ENCODE measurements around the gene RDH5.
"Not testable (repeated sequence)": the region's sequence is repeated elsewhere in the genome, so short reads cannot be mapped to it uniquely, and the experiment has no call there.

The RDH5 gene

DNA sequence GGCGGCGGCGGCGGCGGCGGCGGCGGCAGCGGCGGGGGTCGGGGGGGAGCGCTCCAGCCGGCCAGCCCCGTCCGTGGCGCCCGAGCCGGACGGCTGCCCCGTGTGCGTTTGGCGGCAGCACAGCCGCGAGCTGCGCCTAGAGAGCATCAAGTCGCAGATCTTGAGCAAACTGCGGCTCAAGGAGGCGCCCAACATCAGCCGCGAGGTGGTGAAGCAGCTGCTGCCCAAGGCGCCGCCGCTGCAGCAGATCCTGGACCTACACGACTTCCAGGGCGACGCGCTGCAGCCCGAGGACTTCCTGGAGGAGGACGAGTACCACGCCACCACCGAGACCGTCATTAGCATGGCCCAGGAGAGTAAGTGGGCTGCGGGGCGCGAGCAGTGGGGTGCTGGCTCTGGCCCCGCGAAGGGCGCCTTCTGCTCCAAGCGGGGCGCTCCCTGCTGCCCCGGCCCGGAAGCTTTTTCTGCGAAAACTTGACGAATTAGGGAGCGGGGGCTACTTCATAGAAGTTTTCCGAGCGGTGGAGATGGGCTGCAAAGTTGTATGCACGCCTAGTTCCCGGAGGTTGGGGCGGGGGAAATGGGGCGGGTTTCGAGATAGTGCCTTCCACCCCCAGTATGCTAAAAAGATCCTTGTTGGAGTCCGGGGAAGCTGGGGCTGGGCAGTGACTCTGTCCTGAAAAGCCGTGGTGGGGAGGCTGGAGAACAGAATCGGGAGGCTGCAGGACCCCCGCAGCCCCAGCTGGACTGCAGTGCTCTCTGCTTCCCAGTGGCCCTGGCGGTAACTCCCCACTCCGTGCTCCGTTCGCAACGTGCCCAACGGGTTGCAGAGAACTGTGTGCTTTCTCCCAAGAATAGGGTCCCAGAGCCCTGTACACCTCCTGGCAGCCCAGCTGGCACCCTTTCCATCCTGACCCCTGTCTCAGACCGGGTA, 23.5 kb downstream of the RDH5 start:
- DNase-seq: peak in 20 of 58 donors; percentile 10 to 63 (median 44)

DNA sequence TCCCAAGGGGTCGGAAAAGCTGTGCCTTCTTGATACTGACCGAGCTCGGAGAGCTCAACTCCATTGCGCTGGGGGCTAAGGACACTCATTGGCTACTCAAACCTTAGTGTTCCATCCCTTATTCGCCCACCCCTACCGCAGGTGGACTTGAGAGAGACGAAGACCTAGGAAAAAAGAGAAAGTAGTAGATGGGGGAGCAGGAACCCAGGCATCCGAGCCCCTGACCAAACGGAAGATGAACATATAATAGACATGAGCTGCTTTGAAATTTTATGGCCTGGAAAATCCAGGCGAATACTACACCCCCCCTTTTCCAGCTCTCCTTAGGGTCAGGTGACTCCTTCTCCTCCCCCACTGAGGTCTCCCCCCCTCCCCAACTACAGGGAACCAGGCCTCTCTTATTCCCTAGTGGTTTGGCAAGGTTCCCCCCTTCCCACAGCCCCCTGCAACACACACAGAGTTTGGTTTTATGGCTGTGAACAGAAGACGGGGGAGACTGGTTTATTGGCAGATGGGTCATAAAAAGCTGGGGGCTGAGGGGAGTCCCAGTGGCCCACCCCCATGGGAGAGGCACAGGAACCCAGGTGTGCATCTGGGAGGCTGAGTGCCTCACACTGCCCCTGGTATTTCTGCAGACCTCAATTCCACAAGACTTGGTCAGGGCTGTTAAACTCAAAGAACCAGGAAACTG, 24.3 kb downstream of the RDH5 start:
- peak in 2 of 58 donors; percentile 8 to 32 for DNase-seq

DNA sequence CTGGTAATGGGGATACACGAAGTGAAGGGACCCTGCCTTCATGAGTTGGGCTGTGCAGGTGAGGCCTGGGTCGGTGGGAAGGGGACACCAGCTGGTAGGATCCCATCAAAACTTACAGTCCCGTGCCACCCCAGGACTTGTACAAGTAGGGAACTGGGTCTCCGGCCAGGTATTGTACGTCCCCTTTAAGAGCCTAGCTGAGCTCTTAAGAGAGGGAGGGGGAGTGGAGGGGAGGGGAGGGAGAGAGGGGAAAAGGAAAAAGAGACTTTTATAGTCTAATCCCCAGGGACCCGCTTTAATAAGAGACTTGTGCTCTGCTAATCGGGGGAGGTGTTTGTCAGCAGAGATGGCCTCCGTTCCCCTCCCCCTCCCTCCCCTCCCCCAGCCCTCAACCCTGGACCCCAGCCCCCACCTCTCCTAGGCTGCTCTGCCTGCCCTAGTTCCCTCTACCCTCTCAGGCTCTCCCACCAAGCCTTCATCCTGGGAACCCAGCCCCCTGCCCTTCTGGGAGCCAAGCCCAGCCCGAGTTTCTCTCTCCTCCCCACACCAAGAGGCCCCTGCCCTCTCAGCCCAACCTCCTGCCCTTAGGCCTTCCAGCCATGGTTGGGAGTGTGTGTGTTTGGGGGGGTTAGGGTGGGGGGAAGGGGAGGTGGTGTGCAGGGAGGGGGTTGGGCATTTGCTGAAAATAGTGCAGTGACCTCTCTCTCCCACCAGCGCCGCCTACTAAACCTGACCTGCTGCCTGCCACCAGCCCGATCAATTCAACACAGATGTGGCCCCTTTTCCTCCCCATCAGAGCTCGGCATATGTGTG, 25.4 kb downstream of the RDH5 start:
- DNase-seq: peak in 12 of 58 donors; percentile 15 to 48 (median 32)

DNA sequence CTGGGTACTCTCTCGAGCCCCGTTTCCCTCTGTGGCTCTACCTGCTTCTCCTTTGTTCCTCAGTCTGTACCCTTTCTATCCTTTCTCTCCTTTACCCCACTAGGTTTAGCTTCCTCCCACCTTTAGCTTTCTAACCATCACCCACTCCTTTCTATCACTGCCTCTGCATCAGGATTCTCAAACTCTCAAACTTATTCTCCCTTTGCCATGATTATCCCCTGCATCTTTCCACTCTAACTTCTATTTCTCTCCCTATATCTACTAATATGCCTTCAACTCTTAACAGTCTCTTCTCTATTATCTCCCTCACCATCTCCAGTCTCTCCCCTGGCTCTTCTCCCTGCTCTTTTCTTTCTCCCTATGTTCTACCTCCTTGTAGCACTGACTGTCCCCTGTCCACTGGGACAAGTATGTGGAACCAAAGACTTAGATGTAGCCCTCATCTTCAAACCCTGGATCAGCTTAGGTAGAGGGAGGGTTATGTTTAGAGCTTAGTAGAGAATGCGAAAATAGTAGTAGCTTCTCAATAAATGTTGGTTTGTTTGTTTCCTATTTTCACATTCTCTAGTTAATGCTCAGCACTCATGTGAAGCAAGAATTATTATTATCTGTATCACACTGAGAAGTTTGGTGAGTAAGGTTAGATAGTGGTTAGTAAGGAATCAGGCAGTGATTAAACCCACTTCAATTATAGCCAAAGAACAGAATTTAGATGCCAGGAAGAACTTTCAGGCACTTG, 26.1 kb downstream of the RDH5 start:
- DNase-seq: no peak

DNA sequence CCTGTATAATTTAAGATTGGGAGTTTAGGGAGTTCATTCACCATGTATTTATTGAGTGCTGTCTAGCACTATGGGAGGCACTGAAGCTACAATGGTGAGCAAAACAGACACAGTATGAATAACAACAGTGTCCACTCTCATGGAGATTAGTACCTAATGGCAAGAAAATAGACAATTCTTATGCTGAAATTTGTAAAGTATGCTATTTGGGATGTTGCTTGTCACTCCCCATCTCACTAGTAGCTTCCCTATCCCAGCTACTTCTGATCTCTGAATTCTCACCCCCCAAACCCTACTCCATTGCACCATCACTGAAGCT, 26.7 kb downstream of the RDH5 start:
- no peak for DNase-seq

DNA sequence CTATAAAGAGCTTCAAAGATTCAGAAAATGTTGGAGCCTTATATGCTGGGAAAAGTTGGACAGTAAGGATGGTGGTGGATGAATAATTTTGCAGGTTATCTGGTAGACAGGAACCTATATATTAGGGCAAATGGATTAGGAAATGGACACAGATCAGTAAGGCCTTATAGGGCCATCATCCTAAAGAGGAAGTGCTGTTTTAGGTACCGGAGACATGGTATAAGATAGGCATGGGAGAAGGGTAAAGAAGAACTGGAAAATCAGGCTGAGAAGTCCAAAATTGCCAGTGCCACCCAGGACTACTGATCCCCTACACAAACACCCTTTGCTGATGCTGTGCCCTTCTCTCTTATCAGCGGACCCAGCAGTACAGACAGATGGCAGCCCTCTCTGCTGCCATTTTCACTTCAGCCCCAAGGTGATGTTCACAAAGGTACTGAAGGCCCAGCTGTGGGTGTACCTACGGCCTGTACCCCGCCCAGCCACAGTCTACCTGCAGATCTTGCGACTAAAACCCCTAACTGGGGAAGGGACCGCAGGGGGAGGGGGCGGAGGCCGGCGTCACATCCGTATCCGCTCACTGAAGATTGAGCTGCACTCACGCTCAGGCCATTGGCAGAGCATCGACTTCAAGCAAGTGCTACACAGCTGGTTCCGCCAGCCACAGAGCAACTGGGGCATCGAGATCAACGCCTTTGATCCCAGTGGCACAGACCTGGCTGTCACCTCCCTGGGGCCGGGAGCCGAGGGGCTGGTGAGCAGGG, 28.2 kb downstream of the RDH5 start:
- no peak for DNase-seq

DNA sequence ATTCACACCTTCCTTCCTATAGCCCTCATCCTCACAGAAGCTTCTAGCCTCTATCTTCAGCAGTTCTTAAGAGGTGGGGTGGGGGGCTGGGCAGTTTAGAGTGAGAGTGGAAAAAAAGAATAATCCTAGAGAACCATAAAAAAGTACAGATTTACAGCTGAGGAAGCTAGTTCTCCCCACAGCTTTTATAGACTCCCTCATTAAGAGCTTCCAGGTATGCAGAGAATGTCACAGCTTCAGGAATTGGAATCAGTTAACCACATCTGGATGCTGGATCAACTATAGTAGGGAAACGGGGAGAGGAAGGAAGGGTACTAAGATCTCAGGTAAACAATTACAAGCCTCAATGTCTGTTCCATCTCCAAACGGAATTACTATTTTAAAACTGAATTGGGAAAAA, 35.1 kb downstream of the RDH5 start:
- DNase-seq: no peak

DNA sequence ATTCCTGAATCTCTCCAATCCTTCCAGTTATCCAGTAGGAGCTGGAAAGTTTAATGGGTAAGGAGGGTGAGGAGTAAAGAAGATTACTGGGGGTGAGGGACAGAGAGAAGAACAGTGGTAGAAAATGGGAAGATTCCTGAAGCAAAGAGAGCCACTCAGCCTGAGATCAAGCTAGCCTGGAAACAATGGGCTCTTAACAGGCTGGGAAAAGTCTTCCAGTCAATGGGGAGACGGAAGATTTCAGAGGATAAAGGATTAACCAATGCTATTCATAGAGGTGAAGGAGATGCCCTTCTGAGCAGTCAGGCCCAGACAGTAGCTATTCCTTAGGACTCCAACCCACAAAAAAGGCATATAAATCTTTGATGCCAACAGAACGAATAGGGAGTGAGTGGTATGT, 37.5 kb downstream of the RDH5 start:
- DNase-seq: no peak

DNA sequence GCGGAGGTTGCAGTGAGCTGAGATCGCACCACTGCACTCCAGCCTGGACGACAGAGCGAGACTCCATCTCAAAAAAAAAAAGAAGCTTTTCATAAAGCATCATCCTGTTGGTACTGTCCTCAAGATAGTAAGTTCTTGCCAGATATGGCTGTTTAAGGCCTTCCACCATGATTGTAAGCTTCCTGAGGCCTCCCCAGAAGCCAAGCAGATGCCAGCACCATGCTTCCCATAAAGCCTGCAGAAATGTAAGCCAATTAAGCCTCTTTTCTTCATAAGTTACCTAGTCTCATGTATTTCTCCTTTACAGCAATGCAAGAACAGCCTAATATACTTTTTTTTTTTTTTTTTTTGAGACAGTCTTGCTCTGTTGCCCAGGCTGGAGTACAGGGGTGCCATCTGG, 38.4 kb downstream of the RDH5 start:
- DNase-seq: not testable (repeated sequence)

DNA sequence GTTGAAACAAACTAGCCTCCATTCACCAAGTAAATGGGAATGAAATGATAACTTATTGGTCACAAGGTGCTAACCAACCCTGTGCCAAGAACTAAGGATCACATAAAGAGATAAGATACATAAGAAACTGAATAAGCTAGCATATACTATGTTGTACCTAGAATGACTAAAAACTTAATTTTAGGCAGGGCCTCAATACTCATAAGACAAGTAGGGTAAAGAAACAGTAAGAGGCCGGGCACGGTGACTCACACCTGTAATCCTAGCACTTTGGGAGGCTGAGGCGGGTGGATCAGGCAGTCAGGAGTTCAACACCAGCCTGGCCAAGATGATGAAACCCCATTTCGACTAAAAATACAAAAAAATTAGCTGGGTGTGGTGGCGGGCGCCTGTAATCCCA, 40.5 kb downstream of the RDH5 start:
- DNase-seq: no peak

DNA sequence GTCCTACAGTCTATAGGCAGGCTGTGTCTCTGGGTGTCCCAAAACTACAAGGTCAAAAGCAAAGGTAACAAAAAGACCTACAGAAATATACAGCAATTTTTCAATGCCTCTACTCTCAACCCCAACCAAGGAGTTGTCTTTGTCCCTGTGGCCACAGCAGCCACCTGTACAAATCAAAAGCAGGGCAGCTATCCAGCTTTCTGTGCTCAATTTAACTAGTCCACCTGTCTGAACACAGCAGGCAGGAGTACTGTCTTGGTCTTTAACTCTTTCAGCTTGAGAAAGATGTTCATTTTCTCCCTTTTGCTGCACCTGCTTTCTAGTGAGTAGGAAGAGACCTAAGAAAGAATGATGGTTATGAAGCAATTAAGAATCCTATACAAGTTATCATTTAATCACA, 42.5 kb downstream of the RDH5 start:
- no peak for DNase-seq

DNA sequence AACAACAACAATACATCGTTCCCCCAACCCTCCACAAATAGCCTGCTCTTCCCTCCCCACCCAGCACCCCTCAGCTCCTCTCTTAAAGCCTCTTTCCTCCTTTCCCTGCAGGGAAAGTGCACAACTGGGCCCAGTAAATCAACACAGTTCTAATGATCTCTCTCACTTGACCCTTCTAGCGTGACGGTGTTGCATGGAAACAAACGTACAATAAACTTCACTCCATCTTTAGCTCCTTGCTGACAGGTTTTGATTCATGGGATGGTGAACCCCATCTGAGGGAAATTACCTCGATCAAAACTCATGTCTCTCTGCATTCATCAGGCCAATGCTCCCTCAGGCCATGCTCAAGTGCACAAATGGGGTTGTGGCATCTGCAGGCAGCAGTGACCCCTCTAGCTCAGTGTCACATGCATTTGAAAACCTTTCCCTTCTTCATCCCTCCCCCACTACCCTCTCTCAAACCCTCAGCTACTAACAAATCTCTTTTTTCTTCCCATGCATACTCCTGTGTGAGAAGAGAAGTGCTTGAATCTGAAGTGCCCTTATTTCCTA, 45.6 kb downstream of the RDH5 start:
- DNase-seq: no peak

DNA sequence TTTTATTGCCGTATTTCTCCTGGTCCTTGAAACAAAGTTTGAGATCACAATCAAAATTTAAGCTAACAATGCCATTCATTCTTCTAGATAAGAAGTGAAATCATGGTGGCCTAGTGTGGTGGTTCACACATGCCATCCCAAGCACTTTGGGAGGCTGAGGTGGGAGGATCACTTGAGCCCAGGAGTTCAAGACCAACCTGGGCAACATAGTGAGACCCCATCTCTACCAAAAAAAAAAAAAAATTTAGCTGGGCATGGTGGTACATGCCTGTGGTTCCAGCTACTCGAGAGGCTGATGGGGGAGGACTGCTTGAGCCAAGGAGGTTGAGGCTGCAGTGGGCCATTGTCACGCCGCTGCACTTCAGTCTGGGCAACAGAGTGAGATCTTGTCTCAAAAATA, 47.0 kb downstream of the RDH5 start:
- DNase-seq: no peak

DNA sequence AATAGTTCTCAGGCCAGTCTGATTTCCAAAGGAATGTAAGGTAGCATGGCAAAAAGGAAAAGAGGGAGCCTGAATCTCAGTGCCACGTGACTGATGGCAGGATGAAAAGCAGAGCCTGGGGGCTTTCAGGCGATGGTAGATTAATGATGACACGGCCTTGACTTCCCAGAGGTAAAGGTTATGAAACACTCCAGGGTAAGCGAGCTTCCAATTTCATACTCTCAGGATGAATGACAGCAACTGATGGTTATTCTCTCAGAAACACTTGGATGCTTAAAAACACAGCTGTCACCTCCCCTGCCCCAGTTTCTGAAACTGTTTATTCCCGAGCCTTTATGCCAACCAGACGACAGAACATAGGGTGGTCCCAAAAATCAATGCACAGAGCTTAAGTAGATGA, 51.5 kb downstream of the RDH5 start:
- no peak for DNase-seq
